Measurements from ENCODE around the gene THAP4.

Gene THAP4, protein sequence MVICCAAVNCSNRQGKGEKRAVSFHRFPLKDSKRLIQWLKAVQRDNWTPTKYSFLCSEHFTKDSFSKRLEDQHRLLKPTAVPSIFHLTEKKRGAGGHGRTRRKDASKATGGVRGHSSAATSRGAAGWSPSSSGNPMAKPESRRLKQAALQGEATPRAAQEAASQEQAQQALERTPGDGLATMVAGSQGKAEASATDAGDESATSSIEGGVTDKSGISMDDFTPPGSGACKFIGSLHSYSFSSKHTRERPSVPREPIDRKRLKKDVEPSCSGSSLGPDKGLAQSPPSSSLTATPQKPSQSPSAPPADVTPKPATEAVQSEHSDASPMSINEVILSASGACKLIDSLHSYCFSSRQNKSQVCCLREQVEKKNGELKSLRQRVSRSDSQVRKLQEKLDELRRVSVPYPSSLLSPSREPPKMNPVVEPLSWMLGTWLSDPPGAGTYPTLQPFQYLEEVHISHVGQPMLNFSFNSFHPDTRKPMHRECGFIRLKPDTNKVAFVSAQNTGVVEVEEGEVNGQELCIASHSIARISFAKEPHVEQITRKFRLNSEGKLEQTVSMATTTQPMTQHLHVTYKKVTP

DNA sequence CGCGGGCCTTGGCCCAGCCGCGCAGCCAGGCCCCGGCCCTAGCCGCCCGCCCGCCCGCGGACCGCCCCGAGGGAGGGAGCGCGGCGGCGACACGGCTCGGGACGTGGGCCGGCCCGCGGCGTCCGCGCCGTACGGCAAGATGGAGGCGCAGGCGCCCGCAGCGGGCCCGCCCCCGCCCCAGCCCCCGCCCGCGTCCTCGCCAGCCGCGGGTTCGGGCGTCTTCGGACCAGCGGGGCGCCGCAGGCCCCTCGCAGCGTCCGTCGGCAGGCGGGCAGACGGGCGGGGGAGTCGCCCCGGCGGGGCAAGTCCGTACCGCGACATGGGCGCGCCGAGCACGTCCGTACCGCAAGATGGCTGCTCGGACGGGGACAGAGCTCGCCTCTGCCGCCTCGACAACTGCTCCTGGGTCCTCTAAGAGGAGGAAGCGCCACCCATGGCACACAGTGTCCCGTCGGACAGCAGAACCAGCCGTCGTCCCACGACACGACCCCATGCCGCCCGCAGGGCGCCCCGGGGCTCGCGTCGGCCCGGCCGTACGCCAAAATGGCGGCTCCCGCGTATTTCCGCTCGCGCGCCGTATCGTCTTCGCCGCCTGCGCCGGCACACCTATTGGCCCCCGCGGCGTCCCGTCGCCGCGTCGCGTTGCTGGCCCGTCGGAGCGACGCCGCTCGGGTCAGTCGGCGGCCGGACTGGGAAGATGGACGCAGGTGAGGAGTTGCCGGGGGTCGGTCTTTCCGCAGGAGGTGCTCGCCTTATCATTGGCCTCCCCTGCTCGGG is at the start of gene THAP4, which contains the start of gene ATG4B:
TSS of gene THAP4 (minus strand) at position 141 of the 777 bp plus-strand sequence. CDS start 141 bp downstream, outside the sequence.
TSS of gene ATG4B (plus strand) at position 676 of the 777 bp plus-strand sequence. CDS start at position 698, 22 bp downstream.
- peak; percentile 71 for DNase-seq (ENCODE audit: low spot score)

DNA sequence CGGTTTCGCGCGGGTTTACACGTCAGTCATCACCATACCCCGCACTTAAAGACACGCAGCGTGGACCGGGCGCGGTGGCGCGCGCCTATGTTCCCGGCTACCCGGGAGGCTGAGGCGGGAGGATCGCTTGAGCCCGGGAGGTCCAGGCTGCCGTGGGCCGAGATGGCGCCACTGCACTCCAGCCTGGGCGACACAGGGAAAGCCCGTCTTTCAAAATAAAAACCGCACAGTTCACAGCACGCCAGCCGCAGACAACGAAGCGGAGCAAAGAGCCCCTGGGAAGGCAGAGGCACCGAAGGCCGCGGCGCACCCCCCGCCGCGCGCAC is 49.3 kb upstream of the THAP4 start:
- no peak for DNase-seq (ENCODE audit: low spot score)

DNA sequence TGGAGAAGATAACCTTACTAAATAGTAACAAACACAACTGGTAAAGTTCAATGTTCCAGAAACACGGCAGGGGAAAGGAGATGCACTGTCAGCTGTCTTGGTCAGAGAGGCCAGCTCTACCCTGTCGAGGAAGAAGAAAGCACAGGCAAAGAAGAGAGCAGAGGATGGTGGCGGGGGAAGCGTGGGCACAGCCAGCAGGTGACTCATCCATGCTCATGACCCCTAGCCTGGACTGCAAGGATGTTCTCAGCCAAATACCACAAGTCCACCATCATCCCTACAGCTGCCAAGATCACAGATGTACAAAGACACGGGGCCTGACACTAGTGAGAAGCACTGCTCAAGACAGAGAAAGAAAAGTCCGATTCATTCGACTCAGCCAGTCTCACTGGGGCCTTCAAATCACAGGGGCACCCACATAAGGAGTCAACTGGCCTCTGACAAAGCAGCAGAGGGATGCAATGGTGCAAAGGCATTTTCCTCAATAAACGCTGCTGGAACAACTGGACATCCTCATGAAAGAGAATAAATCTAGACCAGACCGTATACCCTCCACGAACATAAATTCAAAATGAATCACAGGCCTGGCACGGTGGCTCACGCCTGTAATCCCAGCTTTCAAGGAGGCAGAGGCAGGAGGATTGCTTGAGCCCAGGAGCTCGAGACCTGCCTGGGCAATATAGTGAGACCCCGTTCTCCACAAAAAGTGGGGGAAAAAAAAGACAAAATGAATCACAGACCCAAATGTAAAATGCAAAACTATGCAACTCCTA is 44.1 kb upstream of the THAP4 start:
- no peak for DNase-seq (ENCODE audit: low spot score)

DNA sequence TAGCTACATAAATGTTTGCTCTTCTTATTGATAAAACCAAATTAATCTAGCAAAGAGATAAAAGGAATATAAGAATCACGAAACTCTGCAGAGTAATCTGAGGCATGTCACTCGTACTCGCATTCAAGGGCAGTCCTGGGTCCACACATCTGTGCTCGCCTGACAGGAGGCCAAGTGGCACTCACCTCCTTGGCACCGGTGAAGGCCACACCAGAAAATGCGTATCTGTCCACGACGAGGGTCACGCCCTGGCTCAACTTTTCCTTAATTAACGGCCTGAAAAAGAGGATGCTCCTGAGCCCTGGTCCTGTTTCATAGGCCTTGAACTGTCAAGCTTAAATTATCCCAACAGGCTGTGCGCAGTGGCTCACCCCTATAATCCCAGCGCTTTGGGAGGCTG is 43.1 kb upstream of the THAP4 start:
- no peak for DNase-seq (ENCODE audit: low spot score)

DNA sequence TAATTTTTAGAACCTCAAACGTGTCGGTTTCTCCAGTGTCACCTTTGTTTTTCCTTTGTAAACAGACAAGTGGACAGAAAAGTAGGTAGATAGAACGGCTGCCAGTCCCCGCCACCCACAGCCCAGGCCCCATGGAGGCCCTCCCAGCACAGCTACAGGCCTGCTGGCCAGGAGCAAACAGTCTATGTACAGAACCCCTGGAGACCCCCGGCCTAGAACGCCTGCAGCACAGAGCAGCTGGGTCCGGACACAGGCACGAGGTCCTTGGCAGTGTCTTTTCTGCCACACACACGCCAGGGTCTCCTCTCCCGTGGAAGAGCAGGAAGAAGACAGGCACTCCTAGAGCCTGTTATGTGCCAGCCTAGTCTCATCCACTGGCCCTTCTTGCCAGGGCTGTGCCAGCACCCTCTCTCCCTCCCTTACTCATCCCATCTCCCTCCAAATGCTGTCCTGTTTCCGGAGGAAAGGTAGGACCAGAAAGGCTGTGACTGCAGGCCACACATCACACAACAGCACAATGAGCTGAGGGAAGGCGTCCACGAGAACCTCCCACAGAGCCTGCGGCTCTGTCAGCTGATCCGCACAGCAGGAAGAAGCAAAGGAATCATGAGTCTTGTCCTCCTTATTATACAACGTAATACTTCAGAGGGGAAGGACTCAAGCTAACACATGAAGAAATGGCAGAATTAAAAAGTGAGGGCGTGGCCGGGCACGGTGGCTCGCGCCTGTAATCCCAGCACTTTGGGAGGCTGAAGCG is 42.0 kb upstream of the THAP4 start:
- no peak for DNase-seq (ENCODE audit: low spot score)

DNA sequence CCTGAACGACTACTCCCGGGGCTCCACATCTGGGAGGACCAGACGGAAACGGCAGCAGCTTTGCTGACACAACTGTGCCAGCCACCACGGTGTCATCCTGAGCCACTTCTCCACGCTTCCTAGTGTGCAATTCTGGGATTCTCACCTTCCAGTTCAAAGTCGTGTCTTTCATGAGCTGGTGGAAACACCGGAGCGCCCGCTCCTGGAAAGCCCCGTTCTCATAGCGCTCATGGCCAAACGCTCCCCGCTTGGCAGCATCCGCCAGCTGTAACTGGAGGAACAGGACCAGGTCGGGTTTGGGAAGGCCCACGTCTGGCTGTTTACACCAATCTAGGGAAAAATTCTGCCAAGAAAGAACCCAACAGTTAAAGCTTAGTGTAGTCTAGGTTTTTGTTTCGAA is 41.3 kb upstream of the THAP4 start:
- no peak for DNase-seq (ENCODE audit: low spot score)

DNA sequence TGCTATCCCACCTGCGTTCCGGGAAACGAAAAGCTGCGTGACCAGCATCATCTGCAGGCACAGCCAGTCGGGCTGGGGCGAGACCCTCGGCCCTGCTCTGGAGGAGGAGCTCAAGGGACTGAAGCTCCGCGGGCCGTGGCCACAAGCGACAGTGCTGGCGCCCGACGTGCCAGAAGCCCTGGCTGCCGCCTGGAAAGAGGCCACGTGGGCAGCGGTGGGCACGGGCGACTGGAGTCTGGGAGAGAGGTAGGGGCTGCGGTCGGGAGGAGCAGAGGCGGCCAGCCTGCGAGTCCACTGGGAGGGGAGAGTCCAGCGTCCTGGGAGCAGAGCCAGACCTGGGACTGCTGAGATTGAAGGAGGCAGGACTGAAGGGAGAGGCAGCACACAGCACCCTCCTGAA is 40.4 kb upstream of the THAP4 start:
- no peak for DNase-seq (ENCODE audit: low spot score)

DNA sequence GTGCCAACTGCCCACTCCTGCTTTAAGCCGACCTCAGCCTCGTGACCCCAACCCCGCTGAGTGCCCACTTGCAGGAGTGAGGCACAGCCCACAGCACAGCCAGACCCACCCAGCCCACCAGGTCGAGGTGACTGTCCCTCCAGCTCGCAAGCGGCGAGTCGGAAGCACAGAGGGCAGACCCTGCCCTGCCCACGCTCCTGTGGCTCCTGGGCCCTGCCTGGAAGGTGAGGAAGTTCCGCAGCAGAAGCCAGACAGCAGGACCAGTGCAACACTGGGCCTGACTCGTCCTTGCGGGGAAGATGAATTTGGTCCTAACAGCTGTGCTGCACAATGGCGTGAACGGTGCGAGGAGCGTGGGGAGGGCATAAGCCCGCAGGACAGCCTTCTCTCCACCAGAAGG is 39.7 kb upstream of the THAP4 start:
- DNase-seq (ENCODE audit: low spot score): no peak

DNA sequence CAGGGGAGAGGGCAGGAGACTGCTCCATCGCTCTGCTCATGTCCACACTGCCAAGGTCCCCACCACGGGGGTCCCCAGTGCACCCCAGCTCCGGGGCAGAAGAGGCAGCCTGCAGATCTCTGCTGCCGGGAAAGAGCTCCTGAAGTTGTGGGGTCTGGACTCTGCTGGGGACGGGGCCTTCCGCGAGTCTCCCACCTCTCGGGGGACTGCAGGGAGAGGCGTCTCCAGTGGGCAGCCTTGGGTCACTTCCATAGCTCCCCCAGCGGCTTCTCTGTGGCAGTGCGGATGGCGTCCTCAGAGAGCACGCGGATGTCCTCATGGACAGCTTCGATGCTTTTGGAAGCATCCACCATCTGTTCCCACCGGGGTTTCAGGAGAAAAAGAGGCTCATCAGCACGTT is 38.9 kb upstream of the THAP4 start:
- no peak for DNase-seq (ENCODE audit: low spot score)

DNA sequence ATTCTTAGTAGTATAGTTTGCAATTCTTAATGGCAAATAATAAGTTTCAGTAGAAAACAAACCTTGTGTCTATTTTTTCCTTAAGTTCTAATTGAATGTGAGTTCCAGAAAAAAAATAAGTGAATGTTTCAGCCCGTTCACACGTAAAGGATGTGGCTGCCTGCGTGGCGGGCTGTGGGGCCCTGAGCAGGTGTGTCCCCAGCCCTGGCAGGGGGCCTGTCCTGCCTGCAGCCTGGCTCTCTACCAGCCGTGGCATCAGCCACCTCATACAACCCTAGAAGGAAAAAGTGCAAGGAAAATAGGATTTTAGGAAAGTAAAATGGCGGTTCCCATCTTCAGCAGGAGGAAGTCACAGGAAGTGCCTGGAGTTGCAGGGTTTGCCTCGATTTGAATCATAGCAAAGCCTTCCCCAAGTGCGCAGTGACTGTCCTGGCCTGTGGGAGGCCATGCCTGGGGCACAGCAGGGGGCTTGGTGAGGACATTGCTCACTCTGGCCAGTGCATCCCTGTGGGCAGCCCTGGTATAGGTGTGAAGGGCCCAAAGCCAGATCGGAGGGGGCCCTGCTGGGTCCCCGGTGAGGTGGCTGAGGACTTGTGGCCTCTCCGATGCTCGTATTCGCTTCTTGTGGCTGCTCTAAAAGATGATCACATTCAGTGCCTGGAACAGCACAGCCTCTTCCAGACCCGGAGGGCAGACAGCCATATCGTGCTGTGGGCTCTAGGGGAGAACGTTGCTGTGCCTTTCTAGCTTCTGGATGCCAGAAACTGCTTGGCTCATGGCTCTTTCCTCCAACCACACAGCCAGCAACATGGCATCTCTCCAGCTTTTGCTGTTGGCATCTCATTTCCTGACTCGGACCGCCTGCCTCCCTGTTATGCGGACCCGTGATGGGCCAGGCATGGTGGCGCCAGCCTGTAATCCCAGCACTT is 37.1 kb upstream of the THAP4 start:
- DNase-seq (ENCODE audit: low spot score): no peak

DNA sequence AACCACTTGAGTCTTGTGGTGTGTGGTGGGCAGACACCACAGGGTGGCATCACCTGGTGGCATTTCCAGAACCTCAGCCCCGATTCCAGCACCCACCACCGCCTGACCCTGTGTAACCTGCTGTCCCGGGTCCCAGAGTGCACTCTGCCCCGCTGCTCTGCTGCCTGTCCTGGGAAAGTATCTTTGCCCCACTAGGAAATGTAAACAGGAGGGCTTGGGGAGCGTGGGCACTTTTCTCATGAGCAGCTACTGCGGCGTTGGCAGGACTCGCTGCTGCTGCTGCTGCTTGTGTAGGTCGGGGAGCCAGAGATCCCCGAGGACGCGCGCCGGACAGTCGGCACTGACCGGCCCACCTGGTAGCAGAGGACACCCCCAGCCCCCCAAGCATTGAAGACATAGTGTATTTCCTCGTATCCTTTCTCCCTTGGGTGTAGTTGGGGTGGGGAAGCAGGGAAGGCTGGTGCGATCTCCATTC is 36.3 kb upstream of the THAP4 start:
- DNase-seq (ENCODE audit: low spot score): no peak

DNA sequence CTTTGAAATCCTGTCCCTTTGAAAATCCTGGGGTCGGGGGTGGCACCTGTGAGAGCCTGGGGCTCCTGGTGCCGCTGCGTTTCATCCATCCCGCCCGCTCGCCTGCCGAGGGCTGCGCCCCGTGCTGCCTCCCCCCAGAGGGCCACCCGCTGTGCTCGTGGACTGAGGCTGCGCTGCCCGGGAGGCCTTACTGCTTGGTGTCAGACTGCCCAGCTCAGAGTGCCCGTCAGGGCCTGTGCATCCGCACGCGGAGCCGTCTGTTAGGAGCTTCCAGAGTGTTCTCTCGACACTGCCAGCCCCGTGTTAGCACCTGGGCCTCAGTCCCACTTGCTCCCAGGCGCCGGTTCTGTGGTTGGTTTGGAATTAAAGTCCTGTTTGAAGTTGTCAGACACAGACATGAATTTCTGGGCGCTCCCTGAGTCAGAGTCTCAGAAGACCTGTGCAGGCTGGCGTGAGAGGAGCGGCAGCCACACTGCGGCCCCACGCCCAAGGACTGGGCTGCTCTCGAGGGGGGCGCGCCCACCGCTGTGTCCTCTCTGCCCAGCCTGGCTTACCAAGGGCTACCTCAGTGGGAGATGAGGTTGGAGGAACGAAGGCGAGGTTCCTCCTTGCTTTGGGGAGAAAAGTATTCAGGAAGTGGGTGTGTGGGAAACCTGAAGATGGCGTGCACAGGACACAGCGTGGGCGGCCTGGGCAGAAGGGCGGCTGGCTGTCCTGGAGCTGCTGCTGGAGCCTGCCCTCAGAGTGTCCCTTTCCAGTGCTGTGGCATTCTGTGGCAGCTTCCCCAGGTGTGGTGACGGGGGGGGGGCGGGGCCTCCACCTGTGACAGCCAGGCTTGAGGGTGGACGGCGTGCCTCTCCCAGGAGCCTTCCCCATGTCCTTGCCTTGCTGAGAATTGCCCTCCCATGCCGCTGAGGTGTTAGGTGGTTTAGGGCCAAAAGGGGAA is 35.6 kb upstream of the THAP4 start:
- DNase-seq (ENCODE audit: low spot score): no peak

DNA sequence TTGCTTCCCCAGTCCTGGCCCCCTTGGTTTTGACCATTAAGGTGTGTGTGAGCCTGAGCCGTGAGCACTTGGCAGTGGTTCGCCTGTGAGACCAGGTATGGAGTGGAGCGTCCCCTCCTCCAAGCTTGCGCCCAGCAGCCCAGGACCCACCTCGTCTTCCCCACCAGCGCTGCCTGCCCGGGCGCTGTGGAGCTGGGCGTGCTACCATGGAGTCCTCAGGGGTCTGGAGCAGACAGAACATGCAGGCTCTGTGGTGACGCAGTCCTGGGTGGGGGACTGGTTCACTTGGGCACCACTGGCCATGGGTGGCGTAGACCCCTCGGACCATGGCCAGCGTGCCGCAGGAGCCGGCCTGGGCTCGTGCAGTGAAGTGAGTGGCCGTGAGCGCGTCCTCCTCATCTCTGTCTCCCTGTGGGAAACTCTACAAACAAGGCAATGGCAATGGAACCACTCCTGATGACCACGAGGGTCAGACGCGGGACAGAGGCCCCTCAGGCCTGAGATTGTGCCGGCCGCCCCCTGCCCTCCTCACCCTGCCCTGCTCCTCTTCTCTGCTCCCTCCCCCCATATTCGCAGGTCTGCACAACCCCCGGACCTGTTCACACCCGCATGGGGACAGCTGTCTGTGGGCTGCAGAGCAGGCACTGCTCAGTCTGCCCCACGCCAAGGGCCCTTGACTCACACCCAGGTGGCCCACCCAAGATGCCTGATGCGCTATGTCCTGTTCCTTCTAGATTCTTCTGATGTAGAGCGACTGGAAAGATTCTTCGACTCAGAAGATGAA is 34.7 kb upstream of the THAP4 start:
- DNase-seq (ENCODE audit: low spot score): no peak

DNA sequence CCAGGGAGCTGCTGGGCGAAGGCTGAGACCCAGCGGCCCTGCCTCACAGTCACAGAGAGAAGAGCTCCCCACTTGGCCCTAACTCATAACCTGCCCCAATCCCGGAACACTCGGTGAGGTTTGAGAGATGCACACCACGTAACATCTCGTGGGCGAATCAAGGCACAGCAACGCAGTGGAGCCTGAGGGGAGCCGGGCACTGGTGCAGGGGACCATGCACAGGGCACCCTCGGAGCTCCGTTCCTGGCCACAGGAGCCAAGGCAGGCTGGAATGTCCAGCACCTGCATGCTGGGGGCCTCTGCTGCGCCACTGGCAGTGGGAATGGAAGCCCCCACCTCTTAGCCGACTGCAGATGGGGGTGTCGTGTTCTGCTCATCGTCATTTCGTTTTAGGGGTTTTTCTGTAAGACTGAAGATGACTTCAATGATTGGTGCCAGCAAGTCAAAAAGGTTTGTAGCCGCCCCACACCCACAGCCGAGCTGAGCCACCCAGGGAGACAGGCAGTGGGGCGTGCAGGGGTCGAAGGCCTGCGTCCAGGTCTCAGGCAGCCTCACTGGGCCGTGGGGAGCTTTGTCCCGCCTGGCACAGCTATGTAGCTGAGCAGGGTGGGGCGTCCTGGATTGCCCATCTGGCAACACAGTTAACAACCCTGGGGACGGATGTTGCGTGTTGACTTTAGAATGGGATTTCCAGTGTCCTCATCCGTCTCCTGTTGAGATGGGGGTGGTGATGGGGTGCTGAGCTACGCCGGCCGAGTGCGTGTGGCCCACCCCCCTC is 33.6 kb upstream of the THAP4 start:
- DNase-seq (ENCODE audit: low spot score): no peak

DNA sequence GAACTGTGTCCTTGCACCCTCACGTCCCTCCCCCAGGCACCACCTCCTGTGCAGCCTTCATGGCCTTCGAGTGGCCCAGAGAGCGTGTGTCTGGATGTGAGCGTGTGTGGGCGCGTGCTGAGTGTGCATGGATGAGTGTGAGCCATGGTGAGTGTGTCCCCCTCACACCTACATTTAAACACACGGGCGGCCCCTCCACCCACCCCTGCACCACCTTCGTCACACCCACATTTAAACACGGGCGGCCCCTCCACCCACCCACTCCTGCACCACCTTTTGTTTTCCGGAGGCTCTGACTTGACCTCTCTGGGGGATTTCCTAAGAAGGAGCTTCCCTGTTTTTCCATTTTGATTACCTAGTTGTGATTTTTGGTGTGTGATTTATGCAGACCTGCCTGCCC is 31.9 kb upstream of the THAP4 start:
- no peak for DNase-seq (ENCODE audit: low spot score)

DNA sequence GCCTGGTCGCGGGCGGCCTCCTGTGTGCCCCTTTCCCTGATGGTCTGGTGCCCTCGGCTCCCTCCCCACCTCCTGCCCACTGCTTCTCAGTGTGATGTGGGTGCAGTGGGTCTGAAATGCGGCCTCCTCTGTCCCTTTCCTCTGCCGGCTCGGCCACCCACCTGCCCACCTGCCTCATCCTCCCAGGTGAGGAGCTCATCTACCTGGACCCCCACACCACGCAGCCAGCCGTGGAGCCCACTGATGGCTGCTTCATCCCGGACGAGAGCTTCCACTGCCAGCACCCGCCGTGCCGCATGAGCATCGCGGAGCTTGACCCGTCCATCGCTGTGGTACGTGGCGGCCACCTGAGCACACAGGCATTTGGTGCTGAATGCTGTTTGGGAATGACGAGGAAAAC is 31.4 kb upstream of the THAP4 start:
- DNase-seq (ENCODE audit: low spot score): no peak

DNA sequence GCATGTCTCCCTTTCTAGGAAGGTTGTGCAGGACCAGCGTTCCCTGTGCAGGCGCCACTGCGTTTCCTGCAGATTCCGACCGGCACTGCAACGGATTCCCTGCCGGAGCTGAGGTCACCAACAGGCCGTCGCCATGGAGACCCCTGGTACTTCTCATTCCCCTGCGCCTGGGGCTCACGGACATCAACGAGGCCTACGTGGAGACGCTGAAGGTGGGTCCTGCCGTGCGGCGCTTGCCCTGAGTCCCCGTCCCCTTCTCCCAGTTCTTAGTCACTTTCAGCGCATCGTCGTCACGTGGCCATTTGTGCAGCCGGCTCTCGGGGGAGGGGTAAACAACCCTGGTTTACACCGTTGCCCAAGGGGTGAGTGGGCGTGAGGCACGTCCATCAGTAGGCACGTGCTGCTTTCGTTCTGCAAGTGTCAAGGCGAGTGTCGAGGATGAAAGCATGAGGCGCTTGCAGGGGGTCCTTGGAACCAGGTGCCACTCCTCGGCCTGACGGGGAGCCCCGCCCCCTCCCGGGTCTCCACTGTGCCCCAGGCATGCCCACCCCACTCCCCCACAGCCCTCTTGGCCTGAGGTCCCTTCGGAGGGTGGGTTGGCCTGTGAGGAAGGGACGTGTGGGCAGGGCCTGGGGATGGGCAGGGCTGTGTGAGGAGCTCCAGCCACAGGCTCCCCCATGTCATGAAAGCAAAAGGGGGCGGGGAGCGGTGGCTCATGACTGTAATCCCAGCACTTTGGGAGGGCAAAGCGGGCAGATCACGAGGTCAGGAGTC is 29.9 kb upstream of the THAP4 start:
- DNase-seq (ENCODE audit: low spot score): no peak
